ENCODE measurements around the gene PLCD4. TPM values are rescaled to one million over a fixed set of nuclear protein-coding genes. Genes with fewer than 3 reads are reported as not detected.

PLCD4 gene
- total and polyA plus RNA-seq, 2 donors = 0.57 to 0.68 TPM

GRCh38 chr2:218671097-218671653, 63.5 kb downstream of the PLCD4 start:
- Histone ChIP-seq H3K36me3 (ENCODE audit: control insufficient read depth in 2 of 2, insufficient read depth in 2 of 2, low read length in 1 of 2) (peaks cover 17 to 18% of the 10 kb centered on the region in 2 donors), H3K27me3 (ENCODE audit: control insufficient read depth in 2 of 2, insufficient read depth in 1 of 2, low read length in 1 of 2) (no peaks in the 10 kb centered on the region), H3K4me1 (ENCODE audit: control insufficient read depth in 2 of 2, insufficient read depth in 2 of 2, low read length in 2 of 2) (peaks cover 8 to 17% of the 10 kb centered on the region in 2 donors), H3K4me3 (ENCODE audit: low read length in 2 of 2) (peak overlapping the region; percentile 81 to 94), H3K27ac (ENCODE audit: low read depth in 1 of 2, low read length in 1 of 2) (peak overlapping the region in 1 of 2 donors; percentile 60), H3K9me3 (ENCODE audit: control insufficient read depth in 2 of 2, insufficient read depth in 1 of 2, low read length in 1 of 2) (peaks cover 0 to 4% of the 10 kb centered on the region in 2 donors)
- WGBS = 53% methylated on average over 12 of the region's 12 CpGs
- DNase-seq (ENCODE audit: low read depth in 6 of 9, low spot score in 9 of 9) = no peak

GRCh38 chr2:218671654-218672566, 64.2 kb downstream of the PLCD4 start, which contains the start of the genes RNF25 and STK36:
RNF25 (minus strand) TSS chr2:218672002; CDS start chr2:218671970, 32 bp downstream.
STK36 (plus strand) TSS chr2:218672086; CDS start chr2:218672830, 744 bp downstream.
- Histone ChIP-seq H3K4me3 (ENCODE audit: low read length in 2 of 2) (peak within 1 kb of the TSS; percentile 81 to 94), H3K27ac (ENCODE audit: low read depth in 1 of 2, low read length in 1 of 2) (peak within 1 kb of the TSS; percentile 60 to 84), H3K9me3 (ENCODE audit: control insufficient read depth in 2 of 2, insufficient read depth in 1 of 2, low read length in 1 of 2) (peaks cover 0 to 4% of the 10 kb centered on the region in 2 donors), H3K36me3 (ENCODE audit: control insufficient read depth in 2 of 2, insufficient read depth in 2 of 2, low read length in 1 of 2) (peaks cover 12 to 13% of the 10 kb centered on the region in 2 donors), H3K27me3 (ENCODE audit: control insufficient read depth in 2 of 2, insufficient read depth in 1 of 2, low read length in 1 of 2) (no peaks in the 10 kb centered on the region), H3K4me1 (ENCODE audit: control insufficient read depth in 2 of 2, insufficient read depth in 2 of 2, low read length in 2 of 2) (peaks cover 8 to 17% of the 10 kb centered on the region in 2 donors)
- DNase-seq (ENCODE audit: low read depth in 6 of 9, low spot score in 9 of 9) = peak; percentile 60 to 89 (median 72)
- WGBS = under 1% methylated on average over 49 of the region's 49 CpGs

- Histone ChIP-seq H3K4me3 (ENCODE audit: low read length in 2 of 2) (no peak overlapping the region), H3K27ac (ENCODE audit: low read depth in 1 of 2, low read length in 1 of 2) (no peak overlapping the region), H3K9me3 (ENCODE audit: control insufficient read depth in 2 of 2, insufficient read depth in 1 of 2, low read length in 1 of 2) (no peaks in the 10 kb centered on the region), H3K27me3 (ENCODE audit: control insufficient read depth in 2 of 2, insufficient read depth in 1 of 2, low read length in 1 of 2) (no peaks in the 10 kb centered on the region), H3K36me3 (ENCODE audit: control insufficient read depth in 2 of 2, insufficient read depth in 2 of 2, low read length in 1 of 2) (peaks cover 3 to 5% of the 10 kb centered on the region in 2 donors), H3K4me1 (ENCODE audit: control insufficient read depth in 2 of 2, insufficient read depth in 2 of 2, low read length in 2 of 2) (no peaks in the 10 kb centered on the region)
- 83% methylated on average over 4 of the region's 4 CpGs for WGBS
- no peak for DNase-seq (ENCODE audit: low read depth in 6 of 9, low spot score in 9 of 9)
Observed at GRCh38 chr2:218679119-218679518, 71.4 kb downstream of the PLCD4 start.

GRCh38 chr2:218680061-218680460, 72.4 kb downstream of the PLCD4 start:
- Histone ChIP-seq H3K4me1 (ENCODE audit: control insufficient read depth in 2 of 2, insufficient read depth in 2 of 2, low read length in 2 of 2) (no peaks in the 10 kb centered on the region), H3K36me3 (ENCODE audit: control insufficient read depth in 2 of 2, insufficient read depth in 2 of 2, low read length in 1 of 2) (peaks cover 3 to 5% of the 10 kb centered on the region in 2 donors), H3K27ac (ENCODE audit: low read depth in 1 of 2, low read length in 1 of 2) (no peak overlapping the region), H3K4me3 (ENCODE audit: low read length in 2 of 2) (no peak overlapping the region), H3K27me3 (ENCODE audit: control insufficient read depth in 2 of 2, insufficient read depth in 1 of 2, low read length in 1 of 2) (no peaks in the 10 kb centered on the region), H3K9me3 (ENCODE audit: control insufficient read depth in 2 of 2, insufficient read depth in 1 of 2, low read length in 1 of 2) (no peaks in the 10 kb centered on the region)
- DNase-seq (ENCODE audit: low read depth in 6 of 9, low spot score in 9 of 9) = no peak
- WGBS = 96% methylated on average over 3 of the region's 3 CpGs

Other genes with a start within 250 kb of the PLCD4 start
- gene SLC11A1, start 225.6 kb upstream of the PLCD4 start, total RNA-seq = 0.71 TPM
- gene SLC11A1, start 225.6 kb upstream of the PLCD4 start, polyA plus RNA-seq = 25.2 TPM
- 58.2 TPM for gene CTDSP1, start 208.0 kb upstream of the PLCD4 start, total RNA-seq
- gene CTDSP1, start 208.0 kb upstream of the PLCD4 start, polyA plus RNA-seq = 91.9 TPM
- 0.14 TPM for gene VIL1, start 188.8 kb upstream of the PLCD4 start, total RNA-seq
- gene VIL1, start 188.8 kb upstream of the PLCD4 start, polyA plus RNA-seq = 0.16 TPM
- 11.7 TPM for gene USP37, start 39.5 kb upstream of the PLCD4 start, total RNA-seq
- 4.0 TPM for gene USP37, start 39.5 kb upstream of the PLCD4 start, polyA plus RNA-seq
- gene CNOT9, start 39.1 kb upstream of the PLCD4 start, total RNA-seq = 52.8 TPM
- 25.6 TPM for gene CNOT9, start 39.1 kb upstream of the PLCD4 start, polyA plus RNA-seq
- gene ZNF142, start 51.7 kb downstream of the PLCD4 start, total RNA-seq = 5.1 TPM
- 6.7 TPM for gene ZNF142, start 51.7 kb downstream of the PLCD4 start, polyA plus RNA-seq
- 24.4 TPM for gene BCS1L, start 51.8 kb downstream of the PLCD4 start, total RNA-seq
- 34.5 TPM for gene BCS1L, start 51.8 kb downstream of the PLCD4 start, polyA plus RNA-seq
- 35.6 TPM for gene RNF25, start 64.1 kb downstream of the PLCD4 start, total RNA-seq
- 33.7 TPM for gene RNF25, start 64.1 kb downstream of the PLCD4 start, polyA plus RNA-seq
- 6.0 TPM for gene STK36, start 64.2 kb downstream of the PLCD4 start, total RNA-seq
- gene STK36, start 64.2 kb downstream of the PLCD4 start, polyA plus RNA-seq = 19.1 TPM
- gene TTLL4, start 102.9 kb downstream of the PLCD4 start, total RNA-seq = 8.8 TPM
- gene TTLL4, start 102.9 kb downstream of the PLCD4 start, polyA plus RNA-seq = 9.4 TPM
- gene CYP27A1, start 174.2 kb downstream of the PLCD4 start, total RNA-seq = 21.9 TPM
- 24.7 TPM for gene CYP27A1, start 174.2 kb downstream of the PLCD4 start, polyA plus RNA-seq
- gene PRKAG3, start 223.9 kb downstream of the PLCD4 start, total RNA-seq = not detected
- gene PRKAG3, start 223.9 kb downstream of the PLCD4 start, polyA plus RNA-seq = 0.07 TPM

Measured in thymus (tissue), 11 donors.